Effector CD8-positive, alpha-beta T cell (primary cell): Measurements from ENCODE around the gene IL1R2.

Experiments
- DNase-seq: peaks from one replicate; lab custom pipeline; 2025; lab: John Stamatoyannopoulos, UW

IL1R2 gene

GRCh38 chr2:102022884-102023539 is 31.3 kb downstream of the IL1R2 start:
- DNase-seq, result no peak

GRCh38 chr2:102024410-102024809 is 32.6 kb downstream of the IL1R2 start:
- DNase-seq, result no peak

- no peak for DNase-seq
These were observed 33.3 kb downstream of the IL1R2 start for GRCh38 chr2:102025016-102025501.

- DNase-seq, result no peak
These were observed 34.0 kb downstream of the IL1R2 start for GRCh38 chr2:102025583-102026267.

GRCh38 chr2:102027036-102027980 is 35.5 kb downstream of the IL1R2 start:
- DNase-seq, result no peak

- DNase-seq, result no peak
These were observed 36.7 kb downstream of the IL1R2 start for GRCh38 chr2:102028470-102028869.

- no peak for DNase-seq
These were observed 37.6 kb downstream of the IL1R2 start for GRCh38 chr2:102029405-102029804.

- no peak for DNase-seq
These were observed 38.2 kb downstream of the IL1R2 start for GRCh38 chr2:102029952-102030351.

GRCh38 chr2:102030502-102030854 is 38.7 kb downstream of the IL1R2 start:
- DNase-seq, result no peak

GRCh38 chr2:102030855-102031527 is 39.2 kb downstream of the IL1R2 start:
- DNase-seq, result no peak

- DNase-seq, result no peak
These were observed 40.7 kb downstream of the IL1R2 start for GRCh38 chr2:102032368-102033030.

GRCh38 chr2:102033031-102033749 is 41.4 kb downstream of the IL1R2 start:
- no peak for DNase-seq

GRCh38 chr2:102033750-102034682 is 42.3 kb downstream of the IL1R2 start:
- no peak for DNase-seq

GRCh38 chr2:102034683-102035548 is 43.2 kb downstream of the IL1R2 start:
- no peak for DNase-seq

- no peak for DNase-seq
These were observed 45.9 kb downstream of the IL1R2 start for GRCh38 chr2:102037681-102038080.

- no peak for DNase-seq
These were observed 48.5 kb downstream of the IL1R2 start for GRCh38 chr2:102040229-102040628.

GRCh38 chr2:102041351-102041750 is 49.6 kb downstream of the IL1R2 start:
- no peak for DNase-seq
